Activated CD4-positive, CD25-positive, alpha-beta regulatory T cell (primary cell): ENCODE results near the gene PPP4R2.

ENCODE experiments used
- DNase-seq, 4 experiments: peaks; one replicate each; lab custom pipeline; 2025; lab: John Stamatoyannopoulos, UW

The PPP4R2 gene

GRCh38 chr3:73069775-73070444, 73.3 kb downstream of the PPP4R2 start:
- no peak for DNase-seq

GRCh38 chr3:73070675-73071575, 74.3 kb downstream of the PPP4R2 start:
- no peak for DNase-seq

DNA sequence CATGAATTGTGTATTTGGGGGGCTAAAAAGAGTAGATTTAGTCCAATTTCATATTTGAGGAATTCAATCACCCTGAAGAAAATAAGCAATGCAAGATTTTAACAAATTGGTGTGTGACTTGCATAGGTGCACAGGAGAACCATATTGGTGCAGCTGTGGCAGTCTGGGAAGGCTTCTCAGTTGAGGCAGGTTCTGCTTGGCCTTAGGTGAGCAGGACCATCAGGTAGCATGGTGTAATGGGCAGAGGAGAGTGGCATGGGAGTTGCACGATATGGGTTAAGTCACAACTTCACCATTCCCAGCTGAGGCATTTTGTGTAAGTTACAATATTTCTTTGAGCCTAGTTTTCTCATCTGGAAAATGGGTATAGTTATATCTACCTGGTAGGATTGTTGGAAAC, 75.3 kb downstream of the PPP4R2 start:
- DNase-seq, result no peak

- no peak for DNase-seq
These were observed 76.0 kb downstream of the PPP4R2 start for GRCh38 chr3:73072634-73073033.

DNA sequence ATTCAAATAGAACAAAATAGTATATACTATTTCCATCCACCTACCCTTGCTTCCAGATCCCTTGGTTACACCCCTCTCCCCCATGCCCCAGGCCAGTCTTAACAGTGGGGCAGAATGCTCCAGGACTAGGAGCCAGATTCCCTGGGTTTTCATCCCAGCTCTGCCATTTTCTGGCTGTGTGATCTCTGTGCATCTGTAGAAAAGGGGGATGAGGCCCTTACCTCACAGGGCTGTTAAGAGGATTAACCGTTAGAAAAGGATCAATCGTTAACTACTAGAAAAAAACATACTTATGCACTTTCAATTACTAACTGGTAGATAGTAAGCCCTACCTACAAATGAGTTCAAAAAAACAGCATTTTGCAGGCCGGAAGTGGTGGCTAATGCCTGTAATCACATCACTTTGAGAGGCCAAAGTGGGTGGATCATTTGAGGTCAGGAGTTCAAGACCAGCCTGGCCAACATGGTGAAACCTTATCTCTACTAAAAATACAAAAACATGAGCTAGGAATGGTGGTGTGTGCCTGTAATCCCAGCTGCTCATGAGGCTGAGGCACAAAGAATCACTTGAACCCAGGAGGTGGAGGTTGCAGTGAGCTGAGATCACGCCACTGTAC, 76.6 kb downstream of the PPP4R2 start:
- DNase-seq, result no peak

- no peak for DNase-seq
These were observed 78.2 kb downstream of the PPP4R2 start for GRCh38 chr3:73074781-73075180.

- DNase-seq, result no peak
These were observed 83.8 kb downstream of the PPP4R2 start for GRCh38 chr3:73080216-73080966.

DNA sequence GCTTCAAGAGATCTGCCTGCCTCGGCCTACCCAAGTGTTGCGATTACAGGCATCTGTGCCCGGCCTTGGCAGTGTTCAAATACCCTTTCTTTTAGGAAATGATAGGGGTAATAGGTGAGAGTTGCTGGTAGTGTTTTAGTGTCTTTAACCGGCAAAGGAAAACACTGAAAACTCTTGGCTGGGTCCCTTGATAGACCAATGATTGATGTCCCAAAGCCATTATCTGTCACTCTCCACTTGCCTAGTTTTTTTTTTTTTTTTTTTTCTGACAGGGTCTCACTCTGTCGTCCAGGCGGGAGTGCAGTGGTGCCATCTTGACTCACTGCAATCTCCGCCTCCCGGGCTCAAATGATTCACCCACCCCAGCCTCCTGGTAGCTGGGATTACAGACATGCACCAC, 84.5 kb downstream of the PPP4R2 start:
- no peak for DNase-seq

- no peak for DNase-seq
These were observed 87.6 kb downstream of the PPP4R2 start for GRCh38 chr3:73084170-73084569.

DNA sequence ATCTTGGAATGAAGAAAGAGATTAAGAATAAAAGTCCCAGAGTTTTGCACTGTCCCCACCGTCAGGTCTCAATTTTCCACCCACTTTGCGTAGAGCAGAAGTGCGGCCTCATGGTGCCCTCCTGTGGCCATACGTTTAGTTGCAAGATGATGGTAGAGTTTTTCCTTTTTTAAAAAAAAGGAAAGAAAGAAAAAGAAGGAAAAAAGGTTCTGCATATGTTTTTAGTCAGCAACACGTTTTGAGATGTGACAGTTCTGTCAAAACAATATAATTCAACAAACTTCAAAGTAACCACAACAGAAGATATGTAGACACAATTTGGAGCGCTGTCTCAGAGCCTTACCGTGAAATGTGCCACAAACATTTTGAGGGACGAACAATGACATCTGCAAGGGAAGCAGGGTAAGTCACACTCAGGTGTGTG, 89.5 kb downstream of the PPP4R2 start:
- peak in 3 of 4 experiments; percentile 3 to 18 (median 14) for DNase-seq

DNA sequence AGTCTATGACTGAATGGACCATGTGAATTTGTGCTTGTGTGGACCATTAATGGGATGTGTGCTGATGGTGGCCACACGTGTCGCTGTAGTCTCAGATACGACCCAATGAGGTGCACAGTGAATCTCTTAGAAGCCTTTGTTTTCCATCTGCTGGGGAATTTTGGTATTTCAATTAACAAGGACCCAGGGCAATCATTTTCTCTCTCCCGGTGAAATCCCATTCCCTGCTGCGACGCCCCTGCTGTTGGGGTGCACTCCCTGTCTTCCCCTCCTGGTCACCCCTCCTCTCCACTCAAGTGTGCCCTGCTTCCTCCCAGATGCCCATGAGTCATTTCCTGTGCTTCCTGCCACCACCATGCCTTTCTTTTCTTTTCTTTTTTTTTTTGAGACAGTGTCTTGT, 97.5 kb downstream of the PPP4R2 start:
- no peak for DNase-seq

- DNase-seq, result no peak
These were observed 98.3 kb downstream of the PPP4R2 start for GRCh38 chr3:73094951-73095350.

GRCh38 chr3:73096169-73096568, 99.6 kb downstream of the PPP4R2 start:
- no peak for DNase-seq

DNA sequence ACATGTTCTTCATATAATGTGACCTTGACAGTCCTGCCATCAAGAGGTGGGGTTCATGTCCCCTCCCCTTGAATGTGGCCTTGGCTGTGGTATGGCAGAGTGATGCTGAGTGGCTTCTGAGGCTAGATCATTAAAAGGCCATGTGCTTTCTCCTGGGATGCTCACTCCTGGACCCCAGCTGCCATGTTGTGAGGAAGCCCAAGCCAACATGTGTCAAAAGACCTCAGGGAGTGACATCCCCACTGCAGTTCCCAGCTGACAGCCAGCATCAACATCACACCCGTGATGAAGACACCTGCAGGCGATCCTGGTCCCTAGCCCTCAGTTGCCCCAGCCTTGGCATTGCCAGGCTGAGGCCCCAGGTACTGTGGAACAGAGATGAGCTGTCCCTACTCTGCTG, 101.4 kb downstream of the PPP4R2 start:
- no peak for DNase-seq

DNA sequence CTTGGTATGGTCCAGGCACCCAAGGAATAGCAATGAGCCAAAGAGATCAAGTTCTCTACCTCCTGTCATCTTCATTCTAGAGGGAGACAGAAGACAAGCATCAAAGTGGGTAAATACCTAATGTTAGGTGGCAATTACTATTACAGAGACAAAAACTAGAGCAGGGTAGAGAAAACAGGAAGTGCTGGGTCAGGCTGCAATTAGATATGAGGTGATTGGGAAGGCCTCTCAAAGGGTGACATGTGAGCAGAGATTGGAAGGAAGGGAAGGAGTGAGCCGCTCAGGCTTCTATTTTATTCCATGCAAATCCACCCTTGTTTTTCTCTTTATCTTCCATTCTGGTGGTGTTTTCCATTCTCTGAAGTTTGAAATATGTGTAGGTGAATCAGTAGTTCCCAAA, 102.3 kb downstream of the PPP4R2 start:
- no peak for DNase-seq

- DNase-seq, result peak; percentile 34 to 69 (median 56)
These were observed 104.3 kb downstream of the PPP4R2 start for GRCh38 chr3:73100741-73101559.

DNA sequence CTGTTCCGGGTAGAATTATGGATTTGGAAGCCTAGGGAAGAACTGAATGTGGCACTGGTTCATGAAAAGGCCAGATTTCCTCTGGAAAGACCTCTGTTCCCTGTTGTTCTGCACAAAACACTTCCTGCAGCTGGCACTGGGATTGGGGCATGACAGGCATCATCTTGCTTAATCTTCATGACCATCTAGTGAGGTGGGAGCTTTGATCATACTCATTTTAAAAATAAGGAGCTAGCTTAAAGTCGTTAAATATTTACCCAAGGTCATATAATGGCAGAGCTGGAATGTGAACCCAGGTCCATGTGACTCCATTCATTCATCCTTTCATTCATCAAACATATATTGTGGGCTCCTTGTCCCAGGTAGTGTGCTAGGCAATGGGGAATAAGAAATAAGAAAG, 105.3 kb downstream of the PPP4R2 start:
- DNase-seq, result no peak

GRCh38 chr3:73107215-73107614, 110.6 kb downstream of the PPP4R2 start:
- no peak for DNase-seq

DNA sequence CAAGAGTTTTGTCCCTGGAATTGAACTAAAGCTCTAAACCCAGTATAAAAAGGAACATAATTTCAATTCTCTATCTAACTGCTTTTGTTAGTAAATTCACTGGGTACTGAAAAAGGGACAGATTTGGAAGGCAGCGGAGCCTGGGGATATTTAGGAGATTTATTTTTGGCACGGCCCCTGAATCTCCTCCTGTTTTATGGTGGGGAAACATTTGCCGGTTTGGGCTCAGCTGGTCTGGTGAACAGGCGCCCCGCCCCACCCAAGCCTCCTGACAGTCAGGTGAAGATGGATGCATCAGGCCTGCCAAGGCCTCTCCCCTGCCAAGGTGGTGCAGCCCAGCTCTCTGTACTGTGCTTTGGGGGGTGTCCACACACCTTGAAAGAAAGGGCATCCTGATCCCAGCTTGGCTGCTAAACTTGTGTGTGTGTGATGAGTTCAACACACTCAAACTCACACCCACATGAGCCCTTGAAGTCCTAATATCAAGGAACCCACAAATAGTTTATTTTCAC, 111.1 kb downstream of the PPP4R2 start:
- no peak for DNase-seq

DNA sequence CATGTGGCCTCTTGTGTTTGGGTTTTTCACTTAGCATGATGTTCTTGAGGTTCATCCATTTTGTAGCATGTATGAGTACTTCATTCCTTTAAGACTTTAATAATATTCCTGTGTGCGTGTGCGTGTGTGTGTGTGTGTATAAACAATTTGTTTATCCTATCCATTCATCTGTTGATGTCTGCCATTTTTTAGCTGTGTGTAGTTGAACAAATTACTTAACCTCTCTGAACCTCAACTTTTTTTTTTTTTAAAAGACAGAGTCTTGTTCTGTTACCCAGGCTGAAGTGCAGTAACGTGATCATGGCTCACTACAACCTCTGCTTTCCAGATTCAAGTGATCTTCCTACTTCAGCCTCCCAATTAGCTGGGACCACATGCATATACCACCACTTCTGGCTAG, 112.1 kb downstream of the PPP4R2 start:
- no peak for DNase-seq

GRCh38 chr3:73110530-73110929, 113.9 kb downstream of the PPP4R2 start:
- no peak for DNase-seq
